ENCODE data around the gene ECE1.

Gene ECE1

DNA sequence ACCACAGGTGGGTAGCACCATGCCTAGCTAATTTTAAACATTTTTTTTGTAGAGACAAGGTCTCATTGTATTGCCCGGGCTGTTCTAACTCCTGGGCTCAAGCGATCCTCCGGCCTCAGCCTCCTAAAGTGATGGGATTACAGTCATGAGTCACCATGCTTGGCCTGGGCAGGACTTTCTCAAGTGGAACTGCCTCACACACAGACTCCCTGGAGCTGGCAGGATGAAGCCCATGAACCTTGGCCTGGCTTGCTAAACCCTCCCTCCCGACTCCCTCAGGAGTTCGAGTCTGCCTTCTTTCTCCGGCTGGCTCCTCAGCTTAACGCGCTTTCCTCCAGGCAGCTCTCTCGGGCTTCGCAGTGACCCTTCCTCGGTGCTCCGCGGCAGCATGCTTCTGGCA, 7.7 kb upstream of the ECE1 start:
- TF ChIP-seq, protein P1, sequence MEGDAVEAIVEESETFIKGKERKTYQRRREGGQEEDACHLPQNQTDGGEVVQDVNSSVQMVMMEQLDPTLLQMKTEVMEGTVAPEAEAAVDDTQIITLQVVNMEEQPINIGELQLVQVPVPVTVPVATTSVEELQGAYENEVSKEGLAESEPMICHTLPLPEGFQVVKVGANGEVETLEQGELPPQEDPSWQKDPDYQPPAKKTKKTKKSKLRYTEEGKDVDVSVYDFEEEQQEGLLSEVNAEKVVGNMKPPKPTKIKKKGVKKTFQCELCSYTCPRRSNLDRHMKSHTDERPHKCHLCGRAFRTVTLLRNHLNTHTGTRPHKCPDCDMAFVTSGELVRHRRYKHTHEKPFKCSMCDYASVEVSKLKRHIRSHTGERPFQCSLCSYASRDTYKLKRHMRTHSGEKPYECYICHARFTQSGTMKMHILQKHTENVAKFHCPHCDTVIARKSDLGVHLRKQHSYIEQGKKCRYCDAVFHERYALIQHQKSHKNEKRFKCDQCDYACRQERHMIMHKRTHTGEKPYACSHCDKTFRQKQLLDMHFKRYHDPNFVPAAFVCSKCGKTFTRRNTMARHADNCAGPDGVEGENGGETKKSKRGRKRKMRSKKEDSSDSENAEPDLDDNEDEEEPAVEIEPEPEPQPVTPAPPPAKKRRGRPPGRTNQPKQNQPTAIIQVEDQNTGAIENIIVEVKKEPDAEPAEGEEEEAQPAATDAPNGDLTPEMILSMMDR (IDR thresholded peaks at IDR 0.05; ENCODE audit: insufficient read depth, low read length, missing control alignments): no peak
- H3K4me3 ChIP-seq (ENCODE audit: low read depth, low read length): no peak overlapping the region
- CTCF ChIA-PET: interaction anchor here (1.4 to 2.1 kb wide), 3 partner anchors 16 to 43 kb away, joined by 3 to 6 read pairs (median 4); no protein-coding TSS in a partner anchor
- DNase-seq (ENCODE audit: low read depth, low spot score): no peak
- POLR2A ChIA-PET: interaction anchor here (1.8 kb wide), 1 partner anchor 36 kb away, joined by 4 read pairs; no protein-coding TSS in a partner anchor

DNA sequence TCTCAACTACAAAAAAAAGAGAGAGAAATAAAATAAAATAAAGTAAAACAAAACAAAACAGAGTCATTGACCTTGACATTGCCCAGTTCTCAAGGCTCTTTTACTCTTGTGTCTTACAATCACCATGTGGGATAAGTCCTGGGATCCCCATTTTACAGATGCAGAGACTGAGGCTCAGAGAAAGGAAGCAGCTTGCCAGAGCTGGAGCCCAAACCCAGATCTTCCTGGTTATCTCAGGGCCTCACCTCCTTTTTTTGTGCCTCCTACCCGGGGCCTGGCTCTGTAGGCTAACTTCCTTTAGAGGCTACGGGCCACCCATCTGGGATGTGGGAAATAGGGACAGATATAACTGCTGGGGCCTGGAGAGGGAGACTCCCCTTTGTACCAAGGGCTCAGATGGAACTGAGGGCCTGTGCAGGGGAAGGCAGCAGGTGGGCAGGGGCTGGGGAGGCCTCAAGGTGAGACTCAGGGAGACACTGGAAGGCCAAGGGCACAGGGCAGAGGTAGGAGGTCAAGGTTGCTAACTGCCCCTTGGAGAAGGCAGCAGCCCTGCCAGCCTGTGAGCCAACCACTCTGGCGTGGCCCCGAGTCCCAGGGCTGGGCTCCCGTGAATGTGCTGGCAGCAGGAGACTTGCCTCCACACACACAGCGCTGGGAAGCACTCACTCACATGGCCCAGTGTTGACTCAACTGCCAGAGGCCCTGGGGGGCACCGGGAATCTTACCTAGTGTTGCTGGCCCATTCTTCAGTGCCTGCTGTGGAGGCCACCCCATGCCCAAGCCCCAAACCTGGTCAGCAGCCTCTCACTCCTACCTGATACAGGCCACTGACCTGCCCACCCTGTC, 6.5 kb upstream of the ECE1 start:
- ChIA-PET POLR2A (no interaction called here), CTCF (no interaction called here)
- TF ChIP-seq, protein P1 (IDR thresholded peaks at IDR 0.05; ENCODE audit: insufficient read depth, low read length, missing control alignments): no peak
- DNase-seq (ENCODE audit: low read depth, low spot score): no peak
- no peak overlapping the region for H3K4me3 ChIP-seq (ENCODE audit: low read depth, low read length)

DNA sequence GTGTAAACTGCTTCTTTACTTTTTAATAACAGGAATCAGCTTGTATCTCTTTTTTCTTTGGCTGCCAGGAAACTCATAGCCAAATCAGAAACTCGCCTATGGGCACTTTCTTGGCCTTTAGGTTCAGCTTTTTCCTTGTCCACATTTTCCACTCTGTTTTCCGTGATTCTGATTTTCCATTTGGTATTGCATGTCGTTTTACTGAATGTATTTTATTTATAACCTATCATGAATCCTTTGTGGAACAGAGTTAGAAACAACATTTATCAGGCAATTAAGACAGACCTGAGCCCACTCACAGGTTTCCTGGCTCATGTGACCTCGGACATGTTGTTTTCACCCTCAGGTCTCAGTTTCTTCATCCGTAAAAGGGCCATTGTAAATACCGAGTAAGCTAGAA, 5.3 kb upstream of the ECE1 start:
- CTCF ChIA-PET: interaction anchor here (0.9 to 1.8 kb wide), 6 partner anchors 17 to 44 kb away, joined by 3 to 5 read pairs (median 4); no protein-coding TSS in a partner anchor
- POLR2A ChIA-PET: no interaction called here
- no peak overlapping the region for H3K4me3 ChIP-seq (ENCODE audit: low read depth, low read length)
- TF ChIP-seq, protein P1 (IDR thresholded peaks at IDR 0.05; ENCODE audit: insufficient read depth, low read length, missing control alignments): no peak
- DNase-seq (ENCODE audit: low read depth, low spot score): no peak

DNA sequence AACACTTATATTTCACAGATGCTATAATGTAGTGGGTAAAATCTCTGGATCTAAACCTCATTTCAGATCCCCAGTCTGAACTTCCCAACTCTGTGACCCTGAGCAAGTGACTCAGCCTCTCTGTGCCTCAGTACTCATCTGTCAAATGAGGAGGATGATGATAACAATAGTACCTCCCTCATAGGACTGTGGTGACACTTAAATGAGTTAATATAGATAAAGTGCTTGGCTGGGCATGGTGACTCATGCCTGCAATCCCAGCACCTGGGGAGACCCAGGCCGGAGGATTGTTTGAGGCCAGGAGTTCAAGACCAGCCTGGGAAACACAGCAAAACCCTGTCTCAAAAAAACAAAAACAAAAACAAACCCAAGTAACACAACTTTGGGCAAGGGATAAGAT, 4.7 kb upstream of the ECE1 start:
- no peak for DNase-seq (ENCODE audit: low read depth, low spot score)
- CTCF ChIA-PET: interaction anchor here (0.9 to 1.8 kb wide), 6 partner anchors 18 to 43 kb away, joined by 3 to 5 read pairs (median 4); no protein-coding TSS in a partner anchor
- POLR2A ChIA-PET: no interaction called here
- TF ChIP-seq, protein P1 (IDR thresholded peaks at IDR 0.05; ENCODE audit: insufficient read depth, low read length, missing control alignments): no peak
- no peak overlapping the region for H3K4me3 ChIP-seq (ENCODE audit: low read depth, low read length)

DNA sequence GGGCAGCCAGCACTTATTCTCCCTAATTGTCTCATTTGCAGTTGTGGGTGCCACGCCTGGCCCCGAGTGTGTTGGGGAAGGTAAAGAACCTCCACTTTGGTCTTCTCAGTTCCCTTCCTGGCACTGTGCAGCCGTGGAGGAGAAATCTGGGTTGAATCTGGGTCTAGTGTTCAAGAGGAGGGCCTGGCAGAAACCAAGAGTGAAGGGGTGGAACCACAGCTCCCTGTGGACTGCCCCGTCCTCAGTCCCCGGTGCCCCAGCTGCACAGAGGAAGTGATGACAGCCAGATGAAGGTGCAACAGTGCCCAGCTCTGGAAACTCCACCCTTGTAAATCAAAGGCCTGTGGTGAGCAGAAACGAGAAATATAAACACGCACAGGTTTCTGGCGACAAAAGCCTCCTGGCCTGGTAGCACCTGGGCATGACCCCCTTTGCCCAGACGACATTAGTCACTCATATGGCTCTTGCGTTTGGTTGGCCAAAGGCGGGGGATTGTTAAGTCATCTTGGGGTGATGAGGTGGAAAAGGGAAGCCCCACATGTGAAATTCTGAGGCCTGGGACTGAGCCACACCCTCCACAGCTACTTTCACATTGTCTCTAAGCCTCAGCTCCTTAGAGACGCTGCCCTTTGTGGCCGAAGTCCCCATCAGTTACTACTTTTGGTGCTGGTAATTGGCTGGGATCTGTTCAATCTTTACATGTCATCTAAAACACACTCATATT, 4.2 kb upstream of the ECE1 start:
- ChIA-PET POLR2A (no interaction called here), CTCF (interaction anchor here (0.9 to 1.8 kb wide), 5 partner anchors 18 to 43 kb away, joined by 3 to 5 read pairs (median 4); no protein-coding TSS in a partner anchor)
- H3K4me3 ChIP-seq (ENCODE audit: low read depth, low read length): no peak overlapping the region
- TF ChIP-seq, protein P1 (IDR thresholded peaks at IDR 0.05; ENCODE audit: insufficient read depth, low read length, missing control alignments): no peak
- no peak for DNase-seq (ENCODE audit: low read depth, low spot score)
